HepG2 (cell line): Measurements from ENCODE around the gene DCAF4L1. TPM values are rescaled to one million over a fixed set of nuclear protein-coding genes. Genes with fewer than 3 reads are reported as not detected.

Experiments
- ATAC-seq: fragments of 200-7000 bp; cut with Tn5 transposase; 3 replicates; pipeline ENCODE4 v1.9.1; 2020; ENCODE audit warnings: mild to moderate bottlenecking, moderate library complexity
- BruUV-seq: library from RNA; stranded (reverse); fragments of 400-500 nt; replicated peaks from 2 replicates; lab custom pipeline; 2021; lab: Mats Ljungman, UMichigan
- CTCF ChIA-PET: fragments of 300-600 bp; formaldehyde crosslinking; extraction: SDS; loops from one replicate; lab custom pipeline; 2021; ENCODE audit warnings: low total read pairs, inconsistent platforms, low intra/inter-chr PET ratio; lab: Yijun Ruan, JAX
- POLR2A ChIA-PET: fragments of 350-600 bp; sonication (Branson Sonifier 250); formaldehyde crosslinking; loops from one replicate; lab custom pipeline; 2020; ENCODE audit warnings: antibody characterized with exemption, inconsistent platforms; lab: Yijun Ruan, JAX
- DNase-seq: peaks from one replicate; pipeline ENCODE4 v3.0.0-alpha.2; 2015; ENCODE audit warnings: low spot score
- FAIRE-seq: peaks from 3 replicates; lab custom pipeline; 2011; peaks lifted over from hg19 to GRCh38; lab: Jason Lieb, UNC
- H2AFZ ChIP-seq: one replicate; pipeline ENCODE4 v1.6.1; 2011; ENCODE audit warnings: low read length, inconsistent platforms
- H3K27ac ChIP-seq: fragments of 300-600 bp; 3 replicates; pipeline ENCODE4 v1.8.0; 2011; ENCODE audit warnings: mixed run types, mild to moderate bottlenecking, mixed read lengths, low read length, inconsistent platforms; ENCODE audit not compliant: insufficient read depth; ENCODE audit errors: extremely low read length
- H3K27me3 ChIP-seq, 2 experiments: fragments of 200-600 bp in 1 of 2; 2 replicates in 1 of 2; 3 replicates in 1 of 2; pipeline versions ENCODE4 v1.6.0 to v1.8.0; 2011; ENCODE audit warnings: low read length in 2 of 2, mild to moderate bottlenecking in 2 of 2, moderate library complexity in 2 of 2, inconsistent platforms in 1 of 2; ENCODE audit not compliant: insufficient read depth in 2 of 2, control insufficient read depth in 1 of 2
- H3K36me3 ChIP-seq, 2 experiments: fragments of 200-600 bp in 1 of 2; replicated peaks in 1 of 2; 2 replicates in 1 of 2; 3 replicates in 1 of 2; pipeline versions ENCODE4 v1.5.1 to v1.8.0; 2011; ENCODE audit warnings: low read length in 2 of 2, inconsistent platforms in 1 of 2; ENCODE audit not compliant: insufficient read depth in 2 of 2, control insufficient read depth in 1 of 2
- H3K4me1 ChIP-seq: 2 replicates; pipeline ENCODE4 v1.5.1; 2012; ENCODE audit warnings: low read length, inconsistent platforms; ENCODE audit not compliant: insufficient read depth
- H3K4me2 ChIP-seq: 2 replicates; pipeline ENCODE4 v1.6.0; 2011; ENCODE audit warnings: low read depth, low read length, inconsistent platforms
- H3K4me3 ChIP-seq, 3 experiments: fragments of 200-600 bp in 1 of 3; sonication (generic), shearing (Covaris generic) in 1 of 3; replicated peaks in 1 of 3; 2 replicates each; pipeline ENCODE4 v1.5.1; 2011 to 2016; ENCODE audit warnings: low read length in 3 of 3, inconsistent platforms in 2 of 3, low read depth in 2 of 3, mild to moderate bottlenecking in 2 of 3, control low read depth in 1 of 3, mixed read lengths in 1 of 3; ENCODE audit not compliant: insufficient read depth in 1 of 3
- H3K79me2 ChIP-seq: one replicate; pipeline ENCODE4 v1.6.1; 2011; ENCODE audit warnings: low read length, inconsistent platforms; ENCODE audit not compliant: insufficient read depth
- H3K9ac ChIP-seq: 2 replicates; pipeline ENCODE4 v1.6.0; 2011; ENCODE audit warnings: mild to moderate bottlenecking, low read depth, low read length, inconsistent platforms; ENCODE audit not compliant: insufficient read depth
- H3K9me3 ChIP-seq: 2 replicates; pipeline ENCODE4 v1.5.1; 2012; ENCODE audit warnings: mild to moderate bottlenecking, low read length
- H4K20me1 ChIP-seq: 2 replicates; pipeline ENCODE4 v1.6.0; 2011; ENCODE audit warnings: inconsistent platforms, mild to moderate bottlenecking, low read length, moderate library complexity; ENCODE audit not compliant: insufficient read depth
- ATF7 ChIP-seq, 2 experiments: fragments of 450-650 bp in 1 of 2; sonication (generic) in 1 of 2; formaldehyde crosslinking in 1 of 2; IDR thresholded peaks; 2 replicates each; pipeline versions ENCODE4 v1.4.0 to v1.6.1; 2016 to 2020; ENCODE audit warnings: antibody characterized with exemption in 1 of 2, mild to moderate bottlenecking in 1 of 2, missing genetic modification reagents in 1 of 2
- BORCS8-MEF2B ChIP-seq: sonication (generic); formaldehyde crosslinking; IDR thresholded peaks from 2 replicates; pipeline ENCODE4 v1.8.0; 2022; ENCODE audit warnings: mild to moderate bottlenecking, missing genetic modification reagents
- CREM ChIP-seq, 2 experiments: sonication (generic) in 1 of 2; formaldehyde crosslinking in 1 of 2; IDR thresholded peaks; 2 replicates each; pipeline versions ENCODE4 v1.4.0 to v1.6.1; 2016 to 2020; ENCODE audit warnings: antibody characterized with exemption in 1 of 2, mild to moderate bottlenecking in 1 of 2, missing genetic modification reagents in 1 of 2
- EHMT2 ChIP-seq: fragments of 200-600 bp; sonication (generic); IDR thresholded peaks from 2 replicates; pipeline ENCODE4 v1.7.0; 2017; ENCODE audit warnings: antibody characterized with exemption, low read depth, low read length, borderline replicate concordance
- ELF1 ChIP-seq: sonication (generic); formaldehyde crosslinking; IDR thresholded peaks from 2 replicates; pipeline ENCODE4 v1.4.0; 2020; ENCODE audit warnings: missing genetic modification reagents
- MAZ ChIP-seq, 2 experiments: sonication (generic) in 1 of 2; formaldehyde crosslinking in 1 of 2; IDR thresholded peaks; 2 replicates each; pipeline versions ENCODE4 v1.5.0 to v1.6.1; 2012 to 2020; ENCODE audit warnings: low read depth in 2 of 2, mild to moderate bottlenecking in 2 of 2, borderline replicate concordance in 1 of 2, improper control_type of control experiment in 1 of 2, low read length in 1 of 2, missing genetic modification reagents in 1 of 2, moderate library complexity in 1 of 2
- NCOA5 ChIP-seq: sonication (generic); formaldehyde crosslinking; IDR thresholded peaks from 2 replicates; pipeline ENCODE4 v1.4.0; 2020; ENCODE audit warnings: missing genetic modification reagents
- NFKBIZ ChIP-seq: IDR thresholded peaks from 2 replicates; pipeline ENCODE4 v1.6.1; 2018; ENCODE audit warnings: missing genetic modification reagents, missing compliant biosample characterization
- PITX1 ChIP-seq: sonication (generic); formaldehyde crosslinking; IDR thresholded peaks from 2 replicates; pipeline ENCODE4 v1.5.1; 2020; ENCODE audit warnings: mild to moderate bottlenecking, missing genetic modification reagents
- RELA ChIP-seq: sonication (generic); formaldehyde crosslinking; IDR thresholded peaks from 2 replicates; pipeline ENCODE4 v1.4.0; 2020; ENCODE audit warnings: missing genetic modification reagents
- TP53 ChIP-seq: sonication (generic); formaldehyde crosslinking; conservative IDR thresholded peaks from 2 replicates; pipeline ENCODE4 v1.4.0; 2020; ENCODE audit warnings: missing genetic modification reagents
- ZFP62 ChIP-seq: sonication (generic); formaldehyde crosslinking; IDR thresholded peaks from 2 replicates; pipeline ENCODE4 v1.4.0; 2020; ENCODE audit warnings: missing genetic modification reagents
- ZNF292 ChIP-seq: sonication (generic); formaldehyde crosslinking; IDR thresholded peaks from 2 replicates; pipeline ENCODE4 v1.8.1; 2022; ENCODE audit warnings: mild to moderate bottlenecking, low read depth, missing genetic modification reagents, borderline replicate concordance
- ZNF567 ChIP-seq: sonication (generic); formaldehyde crosslinking; IDR thresholded peaks from 2 replicates; pipeline ENCODE4 v1.8.1; 2023; ENCODE audit warnings: mild to moderate bottlenecking, missing genetic modification reagents, borderline replicate concordance
- ZNF660 ChIP-seq: sonication (generic); formaldehyde crosslinking; IDR thresholded peaks from 2 replicates; pipeline ENCODE4 v1.5.1; 2020; ENCODE audit warnings: mild to moderate bottlenecking, low read depth, missing genetic modification reagents, borderline replicate concordance
- ZSCAN21 ChIP-seq: sonication (generic); formaldehyde crosslinking; IDR thresholded peaks from 2 replicates; pipeline ENCODE4 v1.8.0; 2022; ENCODE audit warnings: mild to moderate bottlenecking, missing genetic modification reagents, moderate library complexity, borderline replicate concordance
- WGBS: methylation state at CpG from one replicate; pipeline ENCODE4 v1.1.6; 2017; ENCODE audit warnings: low lambda C conversion rate; 5-methylcytosine and 5-hydroxymethylcytosine counted together
- in situ Hi-C: cut with HindIII; loops from 2 replicates; pipeline ENCODE4 v1.10.0; 2017; ENCODE audit warnings: low pct_unique_long_range_greater_than_20kb; ENCODE audit not compliant: extremely low pct_ligation_motif_present
- intact Hi-C: fragments of 100-400 bp; cut with micrococcal nuclease; formaldehyde crosslinking; loops from one replicate; pipeline ENCODE4 v1.10.0; 2022; ENCODE audit not compliant: unreplicated experiment
- polyA plus RNA-seq, 8 experiments: library from polyadenylated mRNA; depleted of rRNA in 3 of 8; stranded (reverse) in 7 of 8; unstranded in 1 of 8; fragments of >200 nt; fragmentation: Illumina TruSeq in 4 of 8; extraction: Trizol in 4 of 8; gene quantifications; 2 replicates each; pipeline versions ENCODE4 v1.2.1 to v1.2.3, GENCODE V29; 2011 to 2016; ENCODE audit warnings: low read depth in 4 of 8, missing spikeins in 1 of 8, mixed read lengths in 1 of 8; ENCODE audit not compliant: insufficient read depth in 1 of 8
- total RNA-seq, 5 experiments: library from RNA; depleted of rRNA; stranded (reverse); fragments of >200 nt; fragmentation: Illumina TruSeq; extraction: Trizol; gene quantifications; 2 replicates each; pipeline ENCODE4 v1.2.3, GENCODE V29; 2016; ENCODE audit warnings: low read depth in 1 of 5
- TF ChIP-seq, protein P1 (sequence below): sonication (generic); formaldehyde crosslinking; IDR thresholded peaks from 2 replicates; pipeline ENCODE4 v1.4.0; 2020; ENCODE audit warnings: mild to moderate bottlenecking, missing genetic modification reagents
- TF ChIP-seq, protein P2 (sequence below): sonication (generic); formaldehyde crosslinking; IDR thresholded peaks from 2 replicates; pipeline ENCODE4 v1.8.0; 2022; ENCODE audit warnings: missing genetic modification reagents, mild to moderate bottlenecking, inconsistent platforms, borderline replicate concordance
- TF ChIP-seq, protein P3 (sequence below): IDR thresholded peaks from 2 replicates; pipeline ENCODE4 v1.6.1; 2012; ENCODE audit warnings: low read depth, low read length, improper control_type of control experiment

DCAF4L1 gene
- total and polyA plus RNA-seq, 2 of the 13 experiments (the other 11 are each of a cell fraction or from before 2014, with no cell fraction given): 0.05 to 0.09 TPM

DNA sequence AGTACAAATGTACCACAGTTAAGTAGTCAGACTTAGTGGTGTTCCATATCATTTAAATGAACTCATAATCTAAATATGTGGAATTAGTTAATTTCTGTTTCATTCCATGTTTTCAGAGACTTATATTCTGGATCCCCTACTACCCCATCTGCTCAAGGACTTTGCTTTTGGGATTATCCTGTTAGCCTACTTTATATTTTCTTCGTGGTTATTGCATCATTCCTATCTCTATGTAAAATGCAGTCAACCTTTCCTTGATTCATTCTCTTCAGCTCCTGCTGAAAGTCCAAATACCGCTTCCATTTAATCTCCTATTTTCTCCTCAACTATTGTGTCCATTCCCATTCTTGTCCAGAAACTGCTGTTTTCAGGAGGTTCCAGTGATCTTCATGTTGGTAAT is 33.9 kb downstream of the DCAF4L1 start (continued):
- TF ChIP-seq BORCS8-MEF2B (no peak), ZNF567 (CRISPR knock-in tag) (no peak), RELA (CRISPR knock-in tag) (no peak), ELF1 (CRISPR knock-in tag) (no peak), ATF7 (IDR thresholded peaks at IDR 0.05) (peak; percentile 54; the same call in 1 of the 2 replicates), ATF7 (CRISPR knock-in tag; IDR thresholded peaks at IDR 0.05) (no peak)

DNA sequence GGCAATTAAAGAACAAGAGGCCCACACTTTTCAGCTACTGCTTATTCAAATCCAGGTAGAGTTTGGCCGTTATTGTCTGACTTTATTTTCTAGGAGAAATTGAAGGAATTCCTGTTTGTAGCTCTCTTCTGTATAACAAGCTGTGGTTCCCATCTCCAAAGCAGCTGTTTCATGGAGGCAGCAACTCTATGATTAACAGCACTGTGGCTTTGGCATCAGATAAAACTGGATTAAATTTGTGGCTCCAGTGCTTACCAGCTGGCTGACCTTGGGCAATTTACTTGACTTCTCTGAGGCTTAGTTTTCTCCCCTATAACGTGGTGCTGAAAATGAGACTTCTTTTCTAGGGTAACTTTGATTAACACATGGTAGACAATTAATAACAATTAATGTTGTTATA is 36.9 kb downstream of the DCAF4L1 start:
- no peaks in the 10 kb centered on the region for H3K79me2 ChIP-seq
- peaks cover 0 to 10% of the 10 kb centered on the region in 2 experiments; a peak in 3 of 5 replicates for H3K36me3 ChIP-seq
- H3K4me2 ChIP-seq: no peak overlapping the region
- no peaks in the 10 kb centered on the region for H3K27me3 ChIP-seq
- no peak overlapping the region for H2AFZ ChIP-seq
- no peak overlapping the region for H3K9ac ChIP-seq
- intact Hi-C loops (no loop called here), in situ Hi-C loops (no loop called here)
- H3K4me1 ChIP-seq: no peaks in the 10 kb centered on the region
- CTCF ChIA-PET: no interaction called here
- H4K20me1 ChIP-seq: no peaks in the 10 kb centered on the region
- DNase-seq (no peak), ATAC-seq (no peak), FAIRE-seq (no peak)
- no peaks in the 10 kb centered on the region for H3K9me3 ChIP-seq
- POLR2A ChIA-PET: no interaction called here
- BruUV-seq: no TSS peak
- 98% methylated on average over 2 of the region's 2 CpGs for WGBS
- no peak overlapping the region for H3K27ac ChIP-seq
- H3K4me3 ChIP-seq: no peak overlapping the region
- TF ChIP-seq NFKBIZ (no peak), MAZ (IDR thresholded peaks at IDR 0.05; ENCODE audit: borderline replicate concordance, low read depth, low read length) (no peak), MAZ (CRISPR knock-in tag; IDR thresholded peaks at IDR 0.05; ENCODE audit: low read depth) (no peak), TP53 (no peak), PITX1 (CRISPR knock-in tag) (no peak), ZNF660 (no peak), ZNF292 (no peak), ZSCAN21 (CRISPR knock-in tag) (no peak), ZFP62 (CRISPR knock-in tag) (no peak), CREM (IDR thresholded peaks at IDR 0.05) (no peak), CREM (CRISPR knock-in tag; IDR thresholded peaks at IDR 0.05) (no peak), EHMT2 (no peak), NCOA5 (CRISPR knock-in tag) (no peak)
- TF ChIP-seq, protein P1, sequence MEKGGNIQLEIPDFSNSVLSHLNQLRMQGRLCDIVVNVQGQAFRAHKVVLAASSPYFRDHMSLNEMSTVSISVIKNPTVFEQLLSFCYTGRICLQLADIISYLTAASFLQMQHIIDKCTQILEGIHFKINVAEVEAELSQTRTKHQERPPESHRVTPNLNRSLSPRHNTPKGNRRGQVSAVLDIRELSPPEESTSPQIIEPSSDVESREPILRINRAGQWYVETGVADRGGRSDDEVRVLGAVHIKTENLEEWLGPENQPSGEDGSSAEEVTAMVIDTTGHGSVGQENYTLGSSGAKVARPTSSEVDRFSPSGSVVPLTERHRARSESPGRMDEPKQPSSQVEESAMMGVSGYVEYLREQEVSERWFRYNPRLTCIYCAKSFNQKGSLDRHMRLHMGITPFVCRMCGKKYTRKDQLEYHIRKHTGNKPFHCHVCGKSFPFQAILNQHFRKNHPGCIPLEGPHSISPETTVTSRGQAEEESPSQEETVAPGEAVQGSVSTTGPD: no peak
- TF ChIP-seq, protein P2, sequence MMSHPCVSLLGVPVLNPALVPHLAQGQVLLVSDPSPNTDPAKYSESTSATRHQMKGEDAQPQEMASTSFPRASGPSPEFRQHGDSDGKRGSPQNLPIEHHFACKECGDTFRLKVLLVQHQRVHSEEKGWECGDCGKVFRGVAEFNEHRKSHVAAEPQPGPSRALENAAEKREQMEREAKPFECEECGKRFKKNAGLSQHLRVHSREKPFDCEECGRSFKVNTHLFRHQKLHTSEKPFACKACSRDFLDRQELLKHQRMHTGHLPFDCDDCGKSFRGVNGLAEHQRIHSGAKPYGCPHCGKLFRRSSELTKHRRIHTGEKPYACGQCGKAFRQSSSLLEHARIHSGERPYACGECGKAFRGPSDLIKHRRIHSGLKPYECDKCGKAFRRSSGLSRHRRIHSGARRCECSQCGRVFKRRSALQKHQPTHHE (CRISPR knock-in tag): no peak
- TF ChIP-seq, protein P3, sequence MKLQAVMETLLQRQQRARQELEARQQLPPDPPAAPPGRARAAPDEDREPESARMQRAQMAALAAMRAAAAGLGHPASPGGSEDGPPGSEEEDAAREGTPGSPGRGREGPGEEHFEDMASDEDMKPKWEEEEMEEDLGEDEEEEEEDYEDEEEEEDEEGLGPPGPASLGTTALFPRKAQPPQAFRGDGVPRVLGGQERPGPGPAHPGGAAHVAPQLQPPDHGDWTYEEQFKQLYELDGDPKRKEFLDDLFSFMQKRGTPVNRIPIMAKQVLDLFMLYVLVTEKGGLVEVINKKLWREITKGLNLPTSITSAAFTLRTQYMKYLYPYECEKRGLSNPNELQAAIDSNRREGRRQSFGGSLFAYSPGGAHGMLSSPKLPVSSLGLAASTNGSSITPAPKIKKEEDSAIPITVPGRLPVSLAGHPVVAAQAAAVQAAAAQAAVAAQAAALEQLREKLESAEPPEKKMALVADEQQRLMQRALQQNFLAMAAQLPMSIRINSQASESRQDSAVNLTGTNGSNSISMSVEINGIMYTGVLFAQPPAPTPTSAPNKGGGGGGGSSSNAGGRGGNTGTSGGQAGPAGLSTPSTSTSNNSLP: no peak
